Measurements from ENCODE around the gene IRF6. TPM values are rescaled to one million over a fixed set of nuclear protein-coding genes. Genes with fewer than 3 reads are reported as not detected.

The IRF6 gene
- total RNA-seq, 1 donor from 2014 or later: 43.3 TPM

GRCh38 chr1:209850342-209850979, 44.5 kb upstream of the IRF6 start:
- peak; percentile 58 for TF ChIP-seq CTCF (IDR thresholded peaks at IDR 0.05; ENCODE audit: borderline replicate concordance)
- peak; percentile 29 for DNase-seq
- intact Hi-C loops (cut with micrococcal nuclease): no loop called here
- H3K4me3 ChIP-seq: no peak overlapping the region
- H3K27ac ChIP-seq (replicated peaks): no peak overlapping the region
- H3K9me3 ChIP-seq (replicated peaks): no peaks in the 10 kb centered on the region
- peaks cover 69% of the 10 kb centered on the region for H3K36me3 ChIP-seq
- no peaks in the 10 kb centered on the region for H3K27me3 ChIP-seq (ENCODE audit: low read depth)
- peaks cover 11% of the 10 kb centered on the region for H3K4me1 ChIP-seq

GRCh38 chr1:209849388-209849787, 43.4 kb upstream of the IRF6 start:
- H3K27me3 ChIP-seq (ENCODE audit: low read depth): no peaks in the 10 kb centered on the region
- H3K27ac ChIP-seq (replicated peaks): no peak overlapping the region
- H3K4me1 ChIP-seq: peaks cover 17% of the 10 kb centered on the region
- H3K4me3 ChIP-seq: no peak overlapping the region
- intact Hi-C loops (cut with micrococcal nuclease): no loop called here
- H3K9me3 ChIP-seq (replicated peaks): no peaks in the 10 kb centered on the region
- no peak for TF ChIP-seq CTCF (IDR thresholded peaks at IDR 0.05; ENCODE audit: borderline replicate concordance)
- no peak for DNase-seq
- peaks cover 71% of the 10 kb centered on the region for H3K36me3 ChIP-seq

- no peak overlapping the region for H3K27ac ChIP-seq (replicated peaks)
- H3K4me1 ChIP-seq: peaks cover 13% of the 10 kb centered on the region
- H3K36me3 ChIP-seq: peaks cover 71% of the 10 kb centered on the region
- H3K9me3 ChIP-seq (replicated peaks): no peaks in the 10 kb centered on the region
- no peaks in the 10 kb centered on the region for H3K27me3 ChIP-seq (ENCODE audit: low read depth)
- H3K4me3 ChIP-seq: no peak overlapping the region
- DNase-seq: no peak
- no peak for TF ChIP-seq CTCF (IDR thresholded peaks at IDR 0.05; ENCODE audit: borderline replicate concordance)
- intact Hi-C loops (cut with micrococcal nuclease): no loop called here
These were observed 39.4 kb upstream of the IRF6 start for GRCh38 chr1:209845408-209845725.

GRCh38 chr1:209844695-209845407, 38.9 kb upstream of the IRF6 start:
- Histone ChIP-seq H3K4me3 (no peak overlapping the region), H3K27ac (replicated peaks) (no peak overlapping the region), H3K36me3 (peaks cover 75% of the 10 kb centered on the region), H3K4me1 (peaks cover 9% of the 10 kb centered on the region), H3K9me3 (replicated peaks) (no peaks in the 10 kb centered on the region), H3K27me3 (ENCODE audit: low read depth) (no peaks in the 10 kb centered on the region)
- intact Hi-C loops (cut with micrococcal nuclease): no loop called here
- DNase-seq: no peak
- TF ChIP-seq CTCF (IDR thresholded peaks at IDR 0.05; ENCODE audit: borderline replicate concordance): no peak

GRCh38 chr1:209840611-209841010, 34.7 kb upstream of the IRF6 start:
- Histone ChIP-seq H3K27ac (replicated peaks) (no peak overlapping the region), H3K4me1 (peaks cover 7% of the 10 kb centered on the region), H3K36me3 (peaks cover 94% of the 10 kb centered on the region), H3K4me3 (no peak overlapping the region), H3K27me3 (ENCODE audit: low read depth) (no peaks in the 10 kb centered on the region), H3K9me3 (replicated peaks) (no peaks in the 10 kb centered on the region)
- TF ChIP-seq CTCF (IDR thresholded peaks at IDR 0.05; ENCODE audit: borderline replicate concordance): no peak
- no peak for DNase-seq
- intact Hi-C loops (cut with micrococcal nuclease): no loop called here
